ENCODE measurements around the gene HS2ST1. TPM values are rescaled to one million over a fixed set of nuclear protein-coding genes. Genes with fewer than 3 reads are reported as not detected.

The HS2ST1 gene
- polyA plus RNA-seq, 3 donors = 2.6 to 6.0 (median 4.2) TPM

GRCh38 chr1:87111659-87112371, 197.4 kb downstream of the HS2ST1 start:
- Mint-ChIP-seq H3K4me1 (no peaks in the 10 kb centered on the region), H3K4me3 (no peak overlapping the region), H3K27ac (no peak overlapping the region), H3K36me3 (no peaks in the 10 kb centered on the region), H3K9me3 (no peaks in the 10 kb centered on the region), H3K27me3 (ENCODE audit: low read depth in 3 of 3) (no peaks in the 10 kb centered on the region)
- H3K9me3 ChIP-seq (replicated peaks in 1 of 2; ENCODE audit: control insufficient read depth in 1 of 2, insufficient read depth in 1 of 2, low read length in 2 of 2) = no peaks in the 10 kb centered on the region
- H3K4me1 ChIP-seq (ENCODE audit: control insufficient read depth in 1 of 2, insufficient read depth in 2 of 2, low read length in 2 of 2) = no peaks in the 10 kb centered on the region
- no peak overlapping the region for H2AFZ ChIP-seq (ENCODE audit: insufficient read depth, low read depth, low read length, poor library complexity, severe bottlenecking)
- H3K4me2 ChIP-seq (replicated peaks; ENCODE audit: extremely low read depth, low read length, poor library complexity, severe bottlenecking) = no peak overlapping the region
- no peak overlapping the region for H3K27ac ChIP-seq (ENCODE audit: low read depth in 1 of 2, low read length in 2 of 2)
- DNase-seq = no peak
- H4K20me1 ChIP-seq (ENCODE audit: insufficient read depth, low read length) = no peaks in the 10 kb centered on the region
- intact Hi-C loops (cut with micrococcal nuclease) = no loop called here
- H3K36me3 ChIP-seq (replicated peaks in 1 of 2; ENCODE audit: control insufficient read depth in 1 of 2, insufficient read depth in 2 of 2, low read length in 2 of 2) = no peaks in the 10 kb centered on the region
- H3K9ac ChIP-seq (ENCODE audit: insufficient read depth, low read length, poor library complexity, severe bottlenecking) = no peak overlapping the region
- H3K27me3 ChIP-seq (ENCODE audit: control insufficient read depth in 2 of 2, insufficient read depth in 2 of 2, low read length in 2 of 2) = no peaks in the 10 kb centered on the region
- WGBS (ENCODE audit: insufficient coverage) = 83% methylated on average over 1 of the region's 5 CpGs
- no peak overlapping the region for H3K4me3 ChIP-seq (replicated peaks in 1 of 3; ENCODE audit: low read depth in 2 of 3, low read length in 3 of 3)
- TF ChIP-seq, protein P1, sequence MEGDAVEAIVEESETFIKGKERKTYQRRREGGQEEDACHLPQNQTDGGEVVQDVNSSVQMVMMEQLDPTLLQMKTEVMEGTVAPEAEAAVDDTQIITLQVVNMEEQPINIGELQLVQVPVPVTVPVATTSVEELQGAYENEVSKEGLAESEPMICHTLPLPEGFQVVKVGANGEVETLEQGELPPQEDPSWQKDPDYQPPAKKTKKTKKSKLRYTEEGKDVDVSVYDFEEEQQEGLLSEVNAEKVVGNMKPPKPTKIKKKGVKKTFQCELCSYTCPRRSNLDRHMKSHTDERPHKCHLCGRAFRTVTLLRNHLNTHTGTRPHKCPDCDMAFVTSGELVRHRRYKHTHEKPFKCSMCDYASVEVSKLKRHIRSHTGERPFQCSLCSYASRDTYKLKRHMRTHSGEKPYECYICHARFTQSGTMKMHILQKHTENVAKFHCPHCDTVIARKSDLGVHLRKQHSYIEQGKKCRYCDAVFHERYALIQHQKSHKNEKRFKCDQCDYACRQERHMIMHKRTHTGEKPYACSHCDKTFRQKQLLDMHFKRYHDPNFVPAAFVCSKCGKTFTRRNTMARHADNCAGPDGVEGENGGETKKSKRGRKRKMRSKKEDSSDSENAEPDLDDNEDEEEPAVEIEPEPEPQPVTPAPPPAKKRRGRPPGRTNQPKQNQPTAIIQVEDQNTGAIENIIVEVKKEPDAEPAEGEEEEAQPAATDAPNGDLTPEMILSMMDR (IDR thresholded peaks at IDR 0.05) = no peak
- H3K79me2 ChIP-seq (ENCODE audit: insufficient read depth, low read length) = no peaks in the 10 kb centered on the region

DNA sequence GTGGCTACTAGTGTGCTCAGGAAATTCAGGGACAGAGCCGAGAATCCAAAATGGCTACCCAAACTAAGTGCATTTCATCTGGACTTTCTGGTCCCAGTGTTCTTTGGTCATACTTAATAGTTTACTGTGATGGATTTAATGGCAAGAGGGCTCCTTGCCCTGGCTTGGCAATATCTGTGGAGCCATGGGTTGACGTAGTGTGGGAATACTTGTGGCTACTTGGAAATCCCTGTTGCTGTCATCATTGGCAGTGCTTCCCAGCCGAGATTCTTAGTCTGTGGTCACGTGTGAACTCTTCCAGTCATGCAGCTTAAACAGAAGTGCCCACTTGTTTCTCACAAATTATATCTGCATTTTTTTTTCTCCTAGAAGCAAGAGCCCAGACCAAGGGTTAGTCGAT, 198.9 kb downstream of the HS2ST1 start:
- intact Hi-C loops (cut with micrococcal nuclease) = no loop called here
- TF ChIP-seq, protein P1 (IDR thresholded peaks at IDR 0.05) = no peak
- no peak overlapping the region for H3K4me3 Mint-ChIP-seq
- H3K4me3 ChIP-seq (replicated peaks in 1 of 3; ENCODE audit: low read depth in 2 of 3, low read length in 3 of 3) = no peak overlapping the region
- H3K27me3 ChIP-seq (ENCODE audit: control insufficient read depth in 2 of 2, insufficient read depth in 2 of 2, low read length in 2 of 2) = no peaks in the 10 kb centered on the region
- peaks cover 0 to 1% (median 0%) of the 10 kb centered on the region in 3 donors for H3K27me3 Mint-ChIP-seq (ENCODE audit: low read depth in 3 of 3)
- no peaks in the 10 kb centered on the region for H3K36me3 ChIP-seq (replicated peaks in 1 of 2; ENCODE audit: control insufficient read depth in 1 of 2, insufficient read depth in 2 of 2, low read length in 2 of 2)
- H3K4me1 ChIP-seq (ENCODE audit: control insufficient read depth in 1 of 2, insufficient read depth in 2 of 2, low read length in 2 of 2) = no peaks in the 10 kb centered on the region
- no peaks in the 10 kb centered on the region for H4K20me1 ChIP-seq (ENCODE audit: insufficient read depth, low read length)
- H3K4me2 ChIP-seq (replicated peaks; ENCODE audit: extremely low read depth, low read length, poor library complexity, severe bottlenecking) = no peak overlapping the region
- no peak overlapping the region for H3K27ac ChIP-seq (ENCODE audit: low read depth in 1 of 2, low read length in 2 of 2)
- H3K36me3 Mint-ChIP-seq = no peaks in the 10 kb centered on the region
- H3K79me2 ChIP-seq (ENCODE audit: insufficient read depth, low read length) = no peaks in the 10 kb centered on the region
- no peak overlapping the region for H2AFZ ChIP-seq (ENCODE audit: insufficient read depth, low read depth, low read length, poor library complexity, severe bottlenecking)
- no peak for DNase-seq
- no peak overlapping the region for H3K27ac Mint-ChIP-seq
- H3K9ac ChIP-seq (ENCODE audit: insufficient read depth, low read length, poor library complexity, severe bottlenecking) = no peak overlapping the region
- H3K4me1 Mint-ChIP-seq = no peaks in the 10 kb centered on the region
- 92% methylated on average over 4 of the region's 5 CpGs for WGBS (ENCODE audit: insufficient coverage)
- no peaks in the 10 kb centered on the region for H3K9me3 Mint-ChIP-seq
- no peaks in the 10 kb centered on the region for H3K9me3 ChIP-seq (replicated peaks in 1 of 2; ENCODE audit: control insufficient read depth in 1 of 2, insufficient read depth in 1 of 2, low read length in 2 of 2)

Data from CD14-positive monocyte (primary cell).